Prostate gland (tissue), 2 donors: ENCODE measurements around the gene COL23A1. TPM values are rescaled to one million over a fixed set of nuclear protein-coding genes. Genes with fewer than 3 reads are reported as not detected.

Source experiments
- DNase-seq: peaks from one replicate; pipeline ENCODE4 v3.0.0-alpha.2; 2019; ENCODE audit warnings: low spot score
- H3K27ac ChIP-seq, 2 donors: fragments of 200-600 bp; sonication (generic); 2 replicates each; pipeline ENCODE4 v1.5.1; 2017 to 2019
- H3K27me3 ChIP-seq: fragments of 200-600 bp; sonication (generic); replicated peaks from 2 replicates; pipeline ENCODE4 v1.5.1; 2019; ENCODE audit not compliant: insufficient read depth
- H3K36me3 ChIP-seq, 2 donors: fragments of 200-600 bp; sonication (generic); 1 replicate in 1 of 2; 2 replicates in 1 of 2; pipeline versions ENCODE4 v1.5.1 to v1.8.1; 2017 to 2019
- H3K4me1 ChIP-seq: fragments of 200-600 bp; sonication (generic); replicated peaks from 2 replicates; pipeline ENCODE4 v1.5.1; 2019
- H3K4me3 ChIP-seq, 2 donors: fragments of 200-600 bp; sonication (generic); 2 replicates each; pipeline ENCODE4 v1.5.1; 2017 to 2019
- H3K9me3 ChIP-seq: fragments of 200-600 bp; sonication (generic); 2 replicates; pipeline ENCODE4 v1.5.1; 2017
- POLR2A ChIP-seq: fragments of 450-650 bp; IDR thresholded peaks from one replicate; pipeline ENCODE4 v1.6.1; 2016; ENCODE audit warnings: antibody characterized with exemption, mild to moderate bottlenecking
- POLR2AphosphoS5 ChIP-seq: sonication (generic); formaldehyde crosslinking; IDR thresholded peaks from one replicate; pipeline ENCODE4 v1.6.1; 2017; ENCODE audit warnings: antibody characterized with exemption
- WGBS: methylation state at CpG from one replicate; pipeline ENCODE4 v1.1.5; 2018; 5-methylcytosine and 5-hydroxymethylcytosine counted together
- intact Hi-C: fragments of 100-400 bp; cut with DNase I; formaldehyde crosslinking; loops from one replicate; pipeline ENCODE4 v1.14.2; 2022
- total RNA-seq, 2 donors: library from RNA; depleted of rRNA; stranded (reverse); fragments of >200 nt; gene quantifications; one replicate each; pipeline ENCODE4 v1.1.0, GENCODE V29; 2016
- TF ChIP-seq, protein P1 (sequence below), 4 experiments: fragments of 200-600 bp in 2 of 4; fragments of 450-650 bp in 2 of 4; sonication (generic) in 2 of 4; IDR thresholded peaks; 1 replicate in 3 of 4; 2 replicates in 1 of 4; pipeline ENCODE4 v1.5.1; 2016 to 2019; ENCODE audit warnings: antibody characterized with exemption in 4 of 4, mild to moderate bottlenecking in 2 of 4, moderate library complexity in 2 of 4

COL23A1 gene
- total RNA-seq, 2 donors from 2014 or later = 2.7 to 6.1 TPM

DNA sequence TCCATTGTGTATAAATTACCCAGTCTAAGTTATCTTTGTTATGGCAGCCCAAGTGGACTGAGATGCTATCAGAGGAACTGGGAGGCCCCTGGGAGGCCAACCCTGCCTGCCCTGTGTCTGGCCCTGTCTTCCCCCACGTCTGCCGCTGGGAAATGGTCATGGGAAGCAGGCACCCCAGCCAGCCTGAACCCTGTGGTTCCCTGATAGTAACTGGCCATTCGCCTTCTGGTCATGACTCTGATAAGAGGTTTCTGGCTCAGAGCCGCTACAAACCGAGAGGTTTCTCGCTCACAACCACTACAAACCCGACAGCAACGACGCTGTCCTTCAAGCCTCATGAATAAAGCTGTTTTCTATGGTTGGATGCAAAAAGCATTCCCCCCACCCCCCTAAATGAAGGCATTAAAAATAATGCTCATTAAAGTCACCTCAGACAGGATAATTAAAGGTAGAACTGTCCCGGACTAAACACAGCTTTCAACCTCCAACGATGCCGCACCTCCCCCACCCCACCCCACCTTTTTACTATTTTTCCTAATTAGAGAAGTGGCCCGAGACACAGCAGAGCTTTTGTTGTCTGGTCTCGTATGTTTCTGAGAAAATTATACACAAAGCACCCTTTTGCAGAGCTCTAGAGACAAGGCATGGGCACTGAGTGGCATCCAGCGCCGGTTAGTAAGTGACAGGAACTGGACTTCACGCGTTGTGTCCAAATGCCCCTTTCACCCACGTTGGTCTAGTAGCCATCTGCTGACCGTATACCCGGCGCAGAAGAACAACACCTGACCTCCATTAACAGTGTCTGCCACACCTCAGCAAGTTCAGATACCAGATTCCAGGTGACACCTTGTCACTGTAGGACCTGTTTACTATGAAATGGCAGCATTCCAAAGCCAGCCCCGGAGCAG lies 140.8 kb downstream of the COL23A1 start:
- no peak for DNase-seq
- Histone ChIP-seq H3K27me3 (no peaks in the 10 kb centered on the region), H3K4me3 (no peak overlapping the region), H3K9me3 (no peaks in the 10 kb centered on the region), H3K4me1 (no peaks in the 10 kb centered on the region), H3K27ac (no peak overlapping the region), H3K36me3 (no peaks in the 10 kb centered on the region)
- intact Hi-C loops = no loop called here
- 69% methylated on average over 23 of the region's 23 CpGs for WGBS
- TF ChIP-seq POLR2A (no peak), POLR2AphosphoS5 (no peak)
- TF ChIP-seq, protein P1, sequence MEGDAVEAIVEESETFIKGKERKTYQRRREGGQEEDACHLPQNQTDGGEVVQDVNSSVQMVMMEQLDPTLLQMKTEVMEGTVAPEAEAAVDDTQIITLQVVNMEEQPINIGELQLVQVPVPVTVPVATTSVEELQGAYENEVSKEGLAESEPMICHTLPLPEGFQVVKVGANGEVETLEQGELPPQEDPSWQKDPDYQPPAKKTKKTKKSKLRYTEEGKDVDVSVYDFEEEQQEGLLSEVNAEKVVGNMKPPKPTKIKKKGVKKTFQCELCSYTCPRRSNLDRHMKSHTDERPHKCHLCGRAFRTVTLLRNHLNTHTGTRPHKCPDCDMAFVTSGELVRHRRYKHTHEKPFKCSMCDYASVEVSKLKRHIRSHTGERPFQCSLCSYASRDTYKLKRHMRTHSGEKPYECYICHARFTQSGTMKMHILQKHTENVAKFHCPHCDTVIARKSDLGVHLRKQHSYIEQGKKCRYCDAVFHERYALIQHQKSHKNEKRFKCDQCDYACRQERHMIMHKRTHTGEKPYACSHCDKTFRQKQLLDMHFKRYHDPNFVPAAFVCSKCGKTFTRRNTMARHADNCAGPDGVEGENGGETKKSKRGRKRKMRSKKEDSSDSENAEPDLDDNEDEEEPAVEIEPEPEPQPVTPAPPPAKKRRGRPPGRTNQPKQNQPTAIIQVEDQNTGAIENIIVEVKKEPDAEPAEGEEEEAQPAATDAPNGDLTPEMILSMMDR (IDR thresholded peaks at IDR 0.05) = no peak

DNA sequence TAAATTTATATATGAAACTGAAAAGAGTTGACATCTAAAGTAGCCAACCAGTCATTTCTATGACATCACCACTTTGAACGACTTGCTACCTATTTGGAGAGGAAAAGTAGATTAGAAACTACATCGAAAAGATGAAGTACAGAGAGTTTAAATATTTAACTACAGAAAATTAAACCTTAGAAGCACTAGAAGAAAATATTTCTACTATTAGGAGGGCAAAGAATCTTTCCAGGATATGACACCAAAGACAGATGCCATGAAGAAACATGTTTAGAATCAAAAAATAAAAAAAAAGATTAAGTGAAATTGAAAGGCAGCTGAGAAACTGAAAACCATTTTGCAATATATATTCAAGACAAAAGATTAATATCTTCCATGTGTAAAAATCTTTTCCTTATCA lies 144.7 kb downstream of the COL23A1 start:
- no peak overlapping the region for H3K4me3 ChIP-seq
- intact Hi-C loops = no loop called here
- no peaks in the 10 kb centered on the region for H3K9me3 ChIP-seq
- 88% methylated on average over 2 of the region's 2 CpGs for WGBS
- H3K27ac ChIP-seq = no peak overlapping the region
- no peaks in the 10 kb centered on the region for H3K27me3 ChIP-seq
- no peaks in the 10 kb centered on the region for H3K4me1 ChIP-seq
- TF ChIP-seq POLR2A (no peak), POLR2AphosphoS5 (no peak)
- TF ChIP-seq, protein P1 (IDR thresholded peaks at IDR 0.05) = no peak
- DNase-seq = no peak
- no peaks in the 10 kb centered on the region for H3K36me3 ChIP-seq

DNA sequence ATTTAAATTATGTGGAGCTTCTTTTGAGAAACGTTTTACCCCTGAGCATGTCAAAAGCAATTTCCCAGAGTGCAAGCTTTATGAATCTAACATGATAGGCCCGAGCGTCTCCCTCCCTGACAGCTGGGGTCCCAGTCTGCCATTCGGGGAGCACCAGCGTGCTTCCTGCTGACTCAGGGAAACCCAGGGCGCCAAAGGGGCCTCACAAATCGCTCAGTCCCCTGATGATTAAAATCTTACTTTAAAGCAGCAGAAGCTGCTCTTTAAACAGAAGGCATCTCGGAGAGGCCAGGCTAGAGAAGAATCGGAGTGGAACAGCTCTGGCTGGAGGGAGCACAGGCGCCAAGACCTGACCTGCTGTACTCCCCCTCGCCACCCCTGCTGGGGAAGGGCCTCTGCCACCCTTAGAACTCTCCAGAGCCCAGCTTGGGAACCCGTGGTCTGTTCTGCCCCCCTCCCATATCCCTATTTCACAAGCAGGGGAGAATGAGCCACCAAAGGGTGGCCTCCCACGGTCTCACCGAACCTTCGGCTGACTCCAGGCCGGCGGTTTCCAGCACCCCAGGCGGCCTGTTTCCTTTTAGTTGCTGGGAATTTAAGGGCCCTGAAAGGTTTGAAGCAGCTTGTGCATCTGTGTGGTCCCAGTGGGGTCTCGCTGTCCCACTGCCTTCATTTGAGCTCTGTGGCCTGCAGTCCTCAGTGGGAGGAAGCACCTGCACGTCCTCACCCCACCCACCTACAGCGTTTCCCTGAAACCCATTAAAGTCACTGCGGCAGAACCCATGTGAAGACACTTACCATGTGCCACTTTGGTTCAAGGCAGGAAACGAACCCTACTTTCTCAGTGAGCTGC lies 147.6 kb downstream of the COL23A1 start:
- TF ChIP-seq POLR2AphosphoS5 = no peak
- Histone ChIP-seq H3K27ac (no peak overlapping the region), H3K9me3 (no peaks in the 10 kb centered on the region), H3K4me1 (no peaks in the 10 kb centered on the region), H3K36me3 (no peaks in the 10 kb centered on the region), H3K27me3 (no peaks in the 10 kb centered on the region), H3K4me3 (no peak overlapping the region)
- 88% methylated on average over 22 of the region's 23 CpGs for WGBS
- no peak for DNase-seq
- intact Hi-C loops = no loop called here

DNA sequence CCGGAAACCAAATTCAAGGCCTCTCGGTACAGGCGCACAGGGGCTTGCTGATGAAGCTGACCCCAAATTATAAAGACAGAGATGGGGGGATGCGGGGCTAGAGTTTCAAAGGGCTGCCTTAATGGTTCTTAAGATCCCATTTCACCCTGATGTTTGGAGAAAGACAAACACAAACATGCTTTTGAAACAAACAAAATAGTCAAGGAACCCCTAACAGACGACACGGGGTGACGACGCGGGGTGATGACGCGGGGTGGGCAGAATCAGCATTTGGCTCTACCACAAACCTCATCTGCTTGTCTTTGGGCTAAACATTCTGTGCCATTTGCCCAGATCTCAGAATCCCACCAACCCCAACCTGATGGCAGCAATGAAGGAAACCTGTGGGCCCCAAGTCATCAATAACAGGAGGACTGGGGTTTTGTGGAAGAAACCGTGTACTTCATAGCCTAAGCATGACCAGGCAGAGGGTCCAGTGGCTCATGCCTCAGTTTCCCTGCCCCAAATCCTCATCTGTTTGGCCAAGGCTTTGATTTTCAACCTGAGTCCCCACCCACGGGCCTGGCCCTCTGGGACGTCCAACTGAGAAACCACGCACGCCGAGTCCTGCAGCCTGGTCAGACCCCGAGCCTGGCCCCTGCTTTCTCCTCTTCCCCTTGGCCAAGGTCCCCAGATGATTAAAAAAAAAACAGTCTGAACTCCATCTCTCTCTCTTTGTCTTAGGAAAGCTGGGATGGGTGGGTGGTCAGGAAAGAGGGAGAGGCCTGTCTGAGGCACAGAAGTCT lies 148.5 kb downstream of the COL23A1 start:
- H3K9me3 ChIP-seq = no peaks in the 10 kb centered on the region
- no peak overlapping the region for H3K4me3 ChIP-seq
- H3K27ac ChIP-seq = no peak overlapping the region
- no peaks in the 10 kb centered on the region for H3K27me3 ChIP-seq
- TF ChIP-seq POLR2A = no peak
- TF ChIP-seq POLR2AphosphoS5 = no peak
- TF ChIP-seq, protein P1 (IDR thresholded peaks at IDR 0.05) = no peak
- DNase-seq = no peak
- no peaks in the 10 kb centered on the region for H3K36me3 ChIP-seq
- WGBS = 96% methylated on average over 18 of the region's 18 CpGs
- H3K4me1 ChIP-seq = no peaks in the 10 kb centered on the region
- intact Hi-C loops = no loop called here

DNA sequence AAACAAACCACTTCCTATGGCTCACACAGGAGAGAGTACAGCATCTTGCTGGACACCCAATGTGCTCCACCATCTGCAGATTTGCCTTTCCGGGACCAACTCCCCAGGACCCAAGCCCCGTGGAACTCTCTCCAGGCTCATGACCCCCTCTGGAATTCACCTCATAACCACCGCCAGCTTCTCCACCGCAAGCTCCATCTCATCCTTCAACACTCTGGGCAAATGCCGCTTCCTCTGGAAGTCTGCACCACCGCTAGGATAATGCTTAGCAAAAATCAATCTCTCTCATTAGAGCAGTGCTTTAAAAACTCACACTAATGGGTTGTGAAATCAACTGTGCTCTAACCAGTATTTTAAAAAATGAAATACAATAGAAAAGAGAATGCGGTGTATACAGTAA lies 150.0 kb downstream of the COL23A1 start:
- Histone ChIP-seq H3K9me3 (no peaks in the 10 kb centered on the region), H3K36me3 (no peaks in the 10 kb centered on the region), H3K4me1 (no peaks in the 10 kb centered on the region), H3K27me3 (no peaks in the 10 kb centered on the region), H3K4me3 (no peak overlapping the region), H3K27ac (no peak overlapping the region)
- DNase-seq = no peak
- 92% methylated on average over 7 of the region's 7 CpGs for WGBS
- no peak for TF ChIP-seq POLR2A
- intact Hi-C loops = no loop called here
